HFFc6 (cell line): Measurements from ENCODE around the gene OVCA2. TPM values are rescaled to one million over a fixed set of nuclear protein-coding genes. Genes with fewer than 3 reads are reported as not detected.
A peak's percentile ranks its signal among the peaks of the same experiment; 100 is the strongest.

ENCODE experiments used
- DNase-seq: peaks from one replicate; pipeline ENCODE4 v3.0.0-alpha.2; 2018
- H3K27ac Mint-ChIP-seq: 2 replicates; pipeline ENCODE4 v1.8.0; 2020; ENCODE audit warnings: mild to moderate bottlenecking, mixed read lengths
- H3K27me3 Mint-ChIP-seq: 2 replicates; pipeline ENCODE4 v1.8.0; 2021; ENCODE audit warnings: mild to moderate bottlenecking, moderate library complexity, mixed read lengths; ENCODE audit not compliant: insufficient read depth
- H3K36me3 Mint-ChIP-seq: 2 replicates; pipeline ENCODE4 v1.8.0; 2021; ENCODE audit warnings: low read depth, mixed read lengths
- H3K4me1 Mint-ChIP-seq: 2 replicates; pipeline ENCODE4 v1.8.0; 2020; ENCODE audit warnings: low read depth, mixed read lengths
- H3K4me3 Mint-ChIP-seq: 2 replicates; pipeline ENCODE4 v1.8.0; 2020; ENCODE audit warnings: mild to moderate bottlenecking, moderate library complexity, mixed read lengths
- H3K9me3 Mint-ChIP-seq: 2 replicates; pipeline ENCODE4 v1.8.0; 2020; ENCODE audit warnings: mild to moderate bottlenecking, mixed read lengths
- total RNA-seq, 6 experiments: library from RNA; stranded (reverse); fragmentation: NEBNext Ultra II Directional; extraction: Animal tissue kit (Norgen Biotek cat#: 25700); gene quantifications; 2 replicates in 1 of 6; 3 replicates in 5 of 6; pipeline ENCODE4 v1.2.3, GENCODE V29; 2021
- TF ChIP-seq, protein P1 (sequence below): fragments of 200-600 bp; sonication (generic); IDR thresholded peaks from 2 replicates; pipeline ENCODE4 v1.5.0; 2021; ENCODE audit warnings: antibody characterized with exemption, mild to moderate bottlenecking

The OVCA2 gene
- total RNA-seq, 6 experiments from 2014 or later: 39.5 to 44.3 (median 41.7) TPM

DNA sequence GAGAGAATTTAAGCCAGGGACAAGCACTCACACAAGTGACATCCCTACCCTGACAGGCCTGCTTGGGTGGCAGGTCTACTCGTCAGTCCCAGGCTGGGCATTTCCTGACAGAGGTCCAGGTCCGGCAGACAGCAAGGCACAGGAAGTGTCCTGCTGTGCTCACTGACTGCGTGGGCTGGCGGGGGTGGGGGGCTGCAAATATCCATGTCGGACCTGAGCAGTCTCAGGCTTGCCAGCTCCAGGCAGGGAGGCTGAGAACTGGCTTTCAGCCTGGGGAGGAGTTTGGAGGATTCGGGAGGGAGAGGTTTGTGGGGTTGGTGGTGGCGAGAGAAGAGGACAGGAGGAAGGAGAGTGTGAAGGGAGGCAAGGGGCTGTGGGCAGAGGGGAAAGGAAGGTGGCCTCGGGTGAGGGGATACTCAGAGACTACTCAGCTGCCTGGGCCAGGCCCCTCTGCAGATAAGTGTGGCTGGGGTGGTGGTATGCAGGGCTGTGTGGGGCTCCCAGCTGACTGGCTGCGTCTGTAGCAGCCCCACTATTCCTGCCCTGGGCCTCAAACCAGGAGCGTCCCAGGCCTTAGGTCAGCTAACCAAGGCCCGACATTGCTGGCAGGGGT lies 20.9 kb downstream of the OVCA2 start:
- no peak for DNase-seq
- Mint-ChIP-seq H3K36me3 (peaks cover 36% of the 10 kb centered on the region), H3K4me3 (peak overlapping the region; percentile 27), H3K27ac (peak overlapping the region; percentile 95), H3K4me1 (peaks cover 85% of the 10 kb centered on the region), H3K9me3 (no peaks in the 10 kb centered on the region; the same call in 1 of the 2 replicates), H3K27me3 (peaks cover 48% of the 10 kb centered on the region)
- TF ChIP-seq, protein P1, sequence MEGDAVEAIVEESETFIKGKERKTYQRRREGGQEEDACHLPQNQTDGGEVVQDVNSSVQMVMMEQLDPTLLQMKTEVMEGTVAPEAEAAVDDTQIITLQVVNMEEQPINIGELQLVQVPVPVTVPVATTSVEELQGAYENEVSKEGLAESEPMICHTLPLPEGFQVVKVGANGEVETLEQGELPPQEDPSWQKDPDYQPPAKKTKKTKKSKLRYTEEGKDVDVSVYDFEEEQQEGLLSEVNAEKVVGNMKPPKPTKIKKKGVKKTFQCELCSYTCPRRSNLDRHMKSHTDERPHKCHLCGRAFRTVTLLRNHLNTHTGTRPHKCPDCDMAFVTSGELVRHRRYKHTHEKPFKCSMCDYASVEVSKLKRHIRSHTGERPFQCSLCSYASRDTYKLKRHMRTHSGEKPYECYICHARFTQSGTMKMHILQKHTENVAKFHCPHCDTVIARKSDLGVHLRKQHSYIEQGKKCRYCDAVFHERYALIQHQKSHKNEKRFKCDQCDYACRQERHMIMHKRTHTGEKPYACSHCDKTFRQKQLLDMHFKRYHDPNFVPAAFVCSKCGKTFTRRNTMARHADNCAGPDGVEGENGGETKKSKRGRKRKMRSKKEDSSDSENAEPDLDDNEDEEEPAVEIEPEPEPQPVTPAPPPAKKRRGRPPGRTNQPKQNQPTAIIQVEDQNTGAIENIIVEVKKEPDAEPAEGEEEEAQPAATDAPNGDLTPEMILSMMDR: no peak

DNA sequence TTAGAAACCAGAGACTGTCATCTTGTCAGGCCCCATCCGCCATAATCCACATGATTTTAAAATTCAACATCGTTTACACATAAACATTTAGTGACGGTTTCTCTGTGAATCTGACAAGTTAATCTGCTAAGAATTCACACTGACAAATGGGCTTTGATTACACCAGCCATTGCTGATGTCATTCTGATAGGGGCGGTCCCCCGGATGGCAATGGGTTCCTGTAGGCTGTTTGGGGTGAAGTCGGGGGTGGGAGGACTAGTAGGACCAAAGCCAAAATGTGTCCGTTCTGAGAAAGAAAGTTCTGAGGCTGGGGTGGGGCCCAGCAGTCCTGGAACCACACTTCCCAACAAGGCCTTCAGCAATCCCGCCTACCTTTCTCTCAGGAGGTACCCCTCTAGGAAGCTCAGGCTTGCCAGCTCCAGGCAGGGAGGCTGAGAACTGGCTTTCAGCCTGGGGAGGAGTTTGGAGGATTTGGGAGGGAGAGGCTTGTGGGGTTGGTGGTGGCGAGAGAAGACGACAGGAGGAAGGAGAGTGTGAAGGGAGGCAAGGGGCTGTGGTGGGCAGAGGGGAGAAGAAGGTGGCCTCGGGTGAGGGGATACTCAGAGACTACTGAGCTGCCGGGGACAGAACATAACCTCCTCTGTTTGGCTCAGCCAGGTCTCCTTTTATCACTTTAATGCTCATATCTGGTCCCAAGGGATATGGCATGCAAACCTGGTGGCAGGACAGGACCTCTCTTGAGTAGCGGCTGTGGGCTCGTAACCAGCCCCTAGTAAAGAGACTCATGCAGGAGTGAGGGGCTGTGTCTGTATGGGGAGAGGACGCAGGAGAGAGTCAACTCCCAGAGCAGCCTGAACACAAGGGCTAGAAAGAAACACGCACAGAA lies 21.7 kb downstream of the OVCA2 start:
- Mint-ChIP-seq H3K36me3 (peaks cover 36% of the 10 kb centered on the region), H3K9me3 (no peaks in the 10 kb centered on the region; the same call in 1 of the 2 replicates), H3K27ac (peak overlapping the region; percentile 95), H3K27me3 (peaks cover 50% of the 10 kb centered on the region), H3K4me3 (peak overlapping the region; percentile 27), H3K4me1 (peaks cover 93% of the 10 kb centered on the region)
- no peak for DNase-seq
- TF ChIP-seq, protein P1: no peak

DNA sequence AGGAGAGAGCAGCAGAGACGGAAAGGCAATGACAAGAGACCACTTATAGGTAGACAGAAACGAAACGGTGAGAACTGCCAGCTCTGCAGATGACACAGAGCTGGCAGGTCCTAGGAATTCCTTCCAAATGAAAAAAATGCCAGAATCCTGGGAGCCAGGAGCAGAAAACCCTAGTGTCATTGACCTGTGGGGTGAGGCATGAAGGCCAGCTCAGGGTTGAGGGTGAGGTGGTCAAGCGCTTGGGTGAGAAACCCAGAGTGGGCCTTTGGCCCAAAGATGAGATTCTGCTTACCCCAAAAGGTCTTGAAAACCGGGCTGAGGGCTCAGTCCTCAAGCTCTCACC lies 22.3 kb downstream of the OVCA2 start:
- Mint-ChIP-seq H3K4me3 (peak overlapping the region; percentile 27), H3K36me3 (peaks cover 42% of the 10 kb centered on the region), H3K4me1 (peaks cover 100% of the 10 kb centered on the region), H3K27ac (peak overlapping the region; percentile 95), H3K27me3 (peaks cover 55% of the 10 kb centered on the region), H3K9me3 (no peaks in the 10 kb centered on the region; the same call in 1 of the 2 replicates)
- TF ChIP-seq, protein P1: no peak
- DNase-seq: no peak

DNA sequence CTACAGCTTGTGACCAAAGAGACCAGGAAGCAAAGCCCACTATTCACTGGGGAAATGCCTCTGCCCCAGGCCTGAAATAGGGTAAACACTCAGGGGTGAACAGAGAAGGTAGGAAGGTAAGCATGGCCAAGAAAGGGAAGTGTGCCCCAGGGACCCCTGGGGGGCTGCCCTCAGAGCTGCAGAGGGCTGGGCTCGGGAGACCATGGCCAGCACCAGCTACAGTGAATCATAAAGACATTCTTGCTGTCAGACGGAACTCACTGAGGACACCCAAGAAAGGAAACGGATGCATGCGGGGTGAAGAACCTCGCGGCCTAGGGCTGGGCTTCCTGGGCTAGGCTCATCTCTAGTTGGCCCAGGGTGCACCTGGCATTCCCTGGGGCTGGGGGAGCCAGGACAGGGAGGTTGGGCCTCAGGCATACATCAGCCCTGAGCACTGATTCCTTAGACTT lies 22.7 kb downstream of the OVCA2 start:
- no peak for DNase-seq
- H3K4me1 Mint-ChIP-seq: peaks cover 100% of the 10 kb centered on the region
- H3K4me3 Mint-ChIP-seq: peak overlapping the region; percentile 27
- peaks cover 40% of the 10 kb centered on the region for H3K36me3 Mint-ChIP-seq
- H3K27ac Mint-ChIP-seq: peak overlapping the region; percentile 95
- H3K27me3 Mint-ChIP-seq: peaks cover 53% of the 10 kb centered on the region
- TF ChIP-seq, protein P1: no peak
- no peaks in the 10 kb centered on the region; the same call in 1 of the 2 replicates for H3K9me3 Mint-ChIP-seq

DNA sequence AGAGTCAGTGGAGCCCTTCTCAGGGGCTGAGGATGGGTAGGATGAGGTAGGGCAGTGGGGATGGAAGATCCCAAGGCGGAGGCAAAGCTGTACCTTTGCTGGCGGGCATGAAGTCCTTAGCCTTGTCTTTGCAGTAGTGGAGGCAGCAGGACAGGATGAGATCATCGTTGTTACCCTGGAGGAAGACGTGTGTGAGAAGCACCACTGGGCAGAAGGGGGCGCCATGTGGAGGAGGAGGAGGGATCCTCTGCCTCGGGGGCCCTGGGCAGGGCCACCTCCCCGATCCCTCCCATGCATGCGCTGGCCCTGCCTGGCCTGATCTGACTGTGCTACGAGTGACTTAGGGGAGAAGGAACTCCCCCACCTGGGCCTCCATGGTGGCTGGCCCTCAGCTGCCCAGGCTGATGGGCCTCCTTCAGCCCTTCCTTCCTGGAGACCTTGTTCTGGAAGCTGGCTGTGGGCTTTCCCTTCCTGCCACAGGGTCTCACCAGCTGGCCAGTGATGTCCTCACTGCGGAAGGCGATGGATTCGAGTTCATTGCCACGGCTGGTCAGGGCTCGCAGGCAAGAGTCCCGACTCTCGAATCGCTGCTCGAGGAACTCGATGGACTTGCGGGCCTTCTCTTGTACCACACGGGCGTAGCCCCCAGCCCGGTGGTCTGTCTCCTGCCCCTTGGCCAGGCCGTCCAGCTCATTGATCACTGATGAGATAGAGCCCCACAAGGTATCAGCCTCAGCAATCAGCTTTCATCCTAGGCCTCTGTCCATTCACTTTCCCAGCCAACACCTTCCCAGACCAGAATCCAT lies 23.4 kb downstream of the OVCA2 start:
- peak; percentile 72 for DNase-seq
- Mint-ChIP-seq H3K4me3 (peak overlapping the region; percentile 49), H3K27me3 (peaks cover 53% of the 10 kb centered on the region), H3K36me3 (peaks cover 44% of the 10 kb centered on the region), H3K27ac (peak overlapping the region; percentile 95), H3K9me3 (peaks cover 3% of the 10 kb centered on the region; the same call in 1 of the 2 replicates), H3K4me1 (peaks cover 100% of the 10 kb centered on the region)
- TF ChIP-seq, protein P1: peak; percentile 82
